Measurements from ENCODE around the gene NOVA1.

Gene NOVA1

DNA sequence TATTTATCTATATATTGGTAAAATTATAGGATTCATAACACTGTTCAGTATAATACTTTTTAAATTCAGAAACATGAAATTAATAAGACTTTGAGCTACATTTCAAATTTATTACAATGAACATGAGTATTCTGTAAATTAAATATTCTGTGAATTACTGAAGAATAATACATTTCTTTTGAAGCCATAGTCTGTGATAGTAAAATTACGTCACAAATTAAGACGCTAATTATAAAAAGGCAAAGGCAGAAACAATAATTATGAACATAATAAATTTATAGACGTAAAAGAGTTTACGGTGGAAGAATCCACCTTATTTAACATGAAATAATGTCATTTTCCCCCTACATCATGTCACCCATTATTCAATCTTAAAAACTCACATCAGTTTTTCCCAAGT is 118.9 kb downstream of the NOVA1 start:
- in situ Hi-C loops (cut with MboI; ENCODE audit: low pct_unique_long_range_greater_than_20kb, low sequenced_read_pairs) = no loop called here
- DNase-seq = no peak

DNA sequence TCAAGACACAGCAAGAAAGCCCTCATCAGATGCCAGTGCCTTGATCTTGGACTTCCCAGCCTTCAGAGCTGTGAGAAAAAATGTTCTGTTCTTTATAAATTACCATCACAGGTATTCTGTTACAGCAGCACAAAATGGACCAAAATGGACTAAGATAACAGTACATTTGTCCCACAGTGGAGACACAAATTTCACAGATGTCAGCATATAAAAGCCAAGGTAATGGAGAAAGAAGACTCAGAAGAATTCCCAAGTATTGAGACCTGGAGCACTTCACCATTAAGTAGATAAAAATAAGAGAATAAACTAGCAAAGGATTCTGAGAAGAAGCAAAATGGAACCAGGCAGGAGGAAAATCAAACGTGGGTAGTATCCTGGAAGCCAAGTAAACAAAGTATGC is 131.0 kb downstream of the NOVA1 start:
- in situ Hi-C loops (cut with MboI; ENCODE audit: low pct_unique_long_range_greater_than_20kb, low sequenced_read_pairs) = no loop called here
- no peak for DNase-seq

DNA sequence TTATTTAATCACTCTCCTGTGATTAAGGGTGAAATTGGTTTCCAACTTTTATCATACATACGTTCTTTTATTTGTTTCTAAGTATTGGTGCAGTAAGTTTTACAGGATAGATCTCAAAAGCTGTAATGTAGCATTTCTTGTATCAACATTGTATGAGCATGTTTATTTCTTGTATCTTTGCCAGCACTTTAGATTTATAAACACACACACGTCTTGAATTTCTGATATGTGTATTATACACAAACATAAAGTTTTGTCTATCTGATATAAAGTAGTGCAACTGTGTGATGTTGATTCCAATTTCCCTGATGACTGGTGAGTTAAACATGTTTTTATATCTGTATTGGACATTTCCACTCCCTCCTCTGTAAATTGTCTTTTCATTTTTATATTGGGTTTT is 134.7 kb downstream of the NOVA1 start:
- in situ Hi-C loops (cut with MboI; ENCODE audit: low pct_unique_long_range_greater_than_20kb, low sequenced_read_pairs) = no loop called here
- no peak for DNase-seq

DNA sequence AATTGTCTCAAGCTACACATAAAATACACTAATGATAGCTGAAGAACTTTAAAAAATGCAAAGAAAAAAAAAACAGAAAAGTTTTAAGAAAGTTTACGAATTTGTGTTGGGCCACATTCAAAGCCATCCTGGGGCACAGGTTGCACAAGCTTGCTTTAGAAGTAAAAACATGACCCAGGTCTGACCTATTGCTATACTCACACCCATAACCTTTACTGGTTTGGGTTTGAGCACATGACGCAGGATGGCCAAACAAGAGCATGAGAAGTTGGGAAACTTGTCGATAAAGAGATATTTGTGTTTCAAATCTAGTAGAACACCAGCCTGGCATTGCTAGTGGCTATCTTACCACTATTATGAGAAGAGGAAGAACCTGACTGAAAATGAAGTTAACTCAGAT is 143.7 kb downstream of the NOVA1 start:
- no peak for DNase-seq
- in situ Hi-C loops (cut with MboI; ENCODE audit: low pct_unique_long_range_greater_than_20kb, low sequenced_read_pairs) = no loop called here

DNA sequence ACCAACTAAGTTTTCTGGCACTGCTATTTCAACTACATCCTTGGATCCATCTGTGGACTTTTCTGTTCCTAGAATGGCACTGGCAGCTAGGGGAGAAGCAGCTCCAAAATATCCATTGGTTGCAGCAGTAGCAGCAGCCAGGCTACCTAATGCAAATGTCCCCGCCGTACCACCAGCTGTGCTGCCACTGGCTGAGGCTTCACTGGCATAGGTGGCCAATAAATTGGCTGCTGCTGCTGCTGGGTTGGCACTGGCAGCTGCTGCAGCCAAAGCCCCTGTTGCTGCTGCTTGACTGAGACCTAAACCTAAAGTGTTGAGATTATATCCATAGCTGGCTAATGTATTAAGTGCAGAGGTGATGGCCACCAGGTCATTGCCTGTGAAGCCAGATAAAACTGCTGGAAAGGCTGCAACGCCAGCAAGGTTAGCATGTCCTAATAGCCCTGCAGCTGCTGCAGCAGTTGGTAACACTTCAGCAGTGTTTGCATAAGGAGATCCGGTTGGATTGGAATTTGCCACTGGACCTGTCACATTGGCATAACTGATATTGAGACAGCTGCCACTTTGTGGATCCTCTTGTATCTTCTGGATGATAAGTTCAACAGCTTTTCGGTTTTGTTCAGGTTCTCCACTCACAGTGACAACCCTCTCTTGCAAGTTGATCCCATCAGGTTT is 149.5 kb downstream of the NOVA1 start:
- no peak for DNase-seq
- in situ Hi-C loops (cut with MboI; ENCODE audit: low pct_unique_long_range_greater_than_20kb, low sequenced_read_pairs) = no loop called here

DNA sequence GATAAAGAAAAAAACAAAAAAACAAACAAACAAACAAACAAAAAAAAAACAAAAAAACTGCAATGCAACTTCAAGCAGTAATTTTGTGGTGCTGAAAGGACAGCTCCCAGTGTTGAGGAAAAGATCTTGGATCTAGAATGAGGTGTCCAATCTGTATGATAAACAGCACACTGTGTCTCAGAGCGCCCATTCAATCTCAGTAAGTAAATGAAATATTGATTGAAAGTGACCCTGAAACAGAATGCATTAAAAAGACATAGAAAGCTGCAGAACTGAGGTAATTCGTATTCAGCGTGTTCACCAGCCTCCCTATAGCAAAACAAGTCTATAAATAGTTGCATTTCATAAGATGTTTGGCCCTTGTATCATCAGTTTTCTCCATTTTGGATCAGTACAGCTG is 153.0 kb downstream of the NOVA1 start:
- DNase-seq = no peak

DNA sequence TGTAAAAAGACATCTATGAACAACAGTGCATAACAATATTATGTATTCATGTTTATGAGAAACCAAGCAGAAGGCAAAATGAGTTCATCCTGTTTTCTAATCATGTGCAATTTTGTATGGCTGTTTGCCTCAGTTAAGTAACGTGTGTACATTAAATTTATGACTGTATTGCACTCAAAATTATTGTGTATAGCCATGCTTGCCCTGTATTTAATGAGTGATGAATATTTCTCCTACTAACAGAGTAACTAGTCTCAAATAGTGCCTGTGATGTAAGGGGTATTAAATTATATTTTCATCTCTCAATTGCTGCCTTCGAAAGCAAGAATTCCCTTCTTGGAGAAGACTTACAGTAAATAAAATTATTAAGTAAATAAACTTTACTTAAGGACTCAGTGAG is 154.2 kb downstream of the NOVA1 start:
- in situ Hi-C loops (cut with MboI; ENCODE audit: low pct_unique_long_range_greater_than_20kb, low sequenced_read_pairs) = no loop called here
- no peak for DNase-seq

More for the DNA sequence above, 153.0 kb downstream of the NOVA1 start:
- in situ Hi-C loops (cut with MboI; ENCODE audit: low pct_unique_long_range_greater_than_20kb, low sequenced_read_pairs) = no loop called here

DNA sequence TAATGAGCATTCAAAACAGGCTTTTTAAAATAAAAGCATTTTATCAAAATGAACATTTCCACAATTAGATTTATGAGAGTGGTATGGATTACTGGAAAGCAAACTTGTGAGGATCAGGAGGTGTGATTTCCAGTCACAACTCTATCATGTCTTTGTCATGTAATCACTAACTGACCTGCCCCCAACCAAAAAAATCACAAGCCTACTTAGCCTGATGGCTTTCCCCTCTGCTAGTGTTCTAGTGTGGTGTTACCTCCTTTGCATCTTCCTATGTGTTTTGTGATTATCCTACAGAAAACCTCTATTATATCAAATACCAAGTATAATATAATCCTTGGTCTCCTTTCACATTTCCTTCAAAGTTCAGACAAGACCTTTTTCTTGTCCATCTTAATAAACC is 168.6 kb downstream of the NOVA1 start:
- no peak for DNase-seq
- in situ Hi-C loops (cut with MboI; ENCODE audit: low pct_unique_long_range_greater_than_20kb, low sequenced_read_pairs) = no loop called here

DNA sequence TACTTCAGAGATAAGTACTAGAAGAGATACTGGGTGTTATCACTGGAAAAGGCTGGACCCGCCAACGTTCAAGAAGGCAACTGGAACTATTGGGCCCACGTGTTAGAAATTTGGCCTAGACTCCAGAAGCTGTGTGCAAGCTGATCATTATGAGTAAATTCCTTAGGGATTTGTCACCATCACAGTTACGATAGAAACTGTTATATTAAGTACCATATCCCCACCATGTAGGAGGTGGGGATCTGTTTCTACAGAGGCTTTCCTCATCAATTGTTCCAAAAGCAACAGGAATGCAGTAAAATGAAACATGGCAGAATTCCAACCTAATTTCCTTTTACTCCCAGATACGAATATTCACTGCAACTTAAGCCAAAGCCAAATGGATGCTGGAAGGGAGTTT is 170.7 kb downstream of the NOVA1 start:
- no peak for DNase-seq
- in situ Hi-C loops (cut with MboI; ENCODE audit: low pct_unique_long_range_greater_than_20kb, low sequenced_read_pairs) = no loop called here

DNA sequence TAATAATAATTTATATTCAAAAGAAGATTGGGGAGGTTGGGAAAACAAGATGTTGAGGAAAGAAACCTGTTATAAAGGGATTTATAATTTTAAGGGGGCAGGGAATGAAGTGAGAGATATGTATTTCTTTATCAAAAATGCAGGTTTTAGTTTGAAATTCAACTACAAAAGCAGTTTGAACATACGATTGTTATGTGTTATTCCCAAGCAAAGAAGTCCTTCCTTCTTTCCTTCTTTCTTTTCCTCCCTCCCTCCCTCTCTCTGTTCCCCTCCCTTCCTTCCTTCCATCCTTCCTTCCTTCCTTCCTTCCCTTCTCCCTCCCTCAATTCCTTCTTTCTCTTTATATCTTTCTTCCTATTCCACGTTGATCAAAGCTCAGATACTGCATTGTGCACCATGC is 173.3 kb downstream of the NOVA1 start:
- in situ Hi-C loops (cut with MboI; ENCODE audit: low pct_unique_long_range_greater_than_20kb, low sequenced_read_pairs) = no loop called here
- no peak for DNase-seq

DNA sequence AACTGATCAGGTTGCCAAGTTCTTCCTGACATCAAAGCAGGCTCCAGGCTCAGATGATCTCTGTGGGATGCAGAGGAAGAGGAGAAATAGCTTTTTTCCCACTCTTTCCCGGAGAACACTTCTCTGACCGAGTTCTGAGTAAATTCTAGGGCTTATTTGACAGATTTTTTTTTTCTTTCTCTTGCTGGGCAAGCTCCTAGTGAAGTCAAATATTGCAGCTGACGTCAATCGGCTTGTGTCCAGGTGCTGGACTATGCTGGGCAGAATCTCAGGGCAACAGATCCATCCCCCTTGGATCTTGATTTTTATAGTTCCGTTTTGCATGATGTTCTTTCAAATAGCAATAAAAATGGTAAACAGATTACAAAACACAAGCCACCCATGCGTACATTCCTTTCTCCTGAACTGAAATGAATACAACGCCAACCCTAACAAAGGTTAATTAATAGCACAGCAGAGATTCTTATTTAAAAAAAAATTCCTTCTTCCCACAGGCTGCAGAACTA is 182.2 kb downstream of the NOVA1 start:
- in situ Hi-C loops (cut with MboI; ENCODE audit: low pct_unique_long_range_greater_than_20kb, low sequenced_read_pairs) = no loop called here
- no peak for DNase-seq

DNA sequence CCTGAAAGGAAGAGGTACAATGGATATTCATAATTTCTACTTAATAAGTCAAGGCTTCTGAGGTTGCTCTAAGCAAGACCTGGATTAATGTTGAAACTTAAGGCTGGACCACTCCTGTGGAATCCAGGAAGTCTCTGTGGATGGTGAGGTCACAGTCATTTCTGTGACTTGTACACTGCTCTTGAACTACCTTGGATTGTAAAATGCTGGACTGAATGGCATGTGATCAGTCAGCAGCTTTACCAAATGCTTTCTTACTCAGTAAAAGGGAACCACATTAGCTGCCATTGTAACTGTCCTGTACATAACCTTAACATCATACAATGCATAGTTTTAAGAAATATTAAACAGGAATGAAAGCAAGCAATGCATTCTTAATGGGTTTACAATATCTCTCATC is 182.9 kb downstream of the NOVA1 start:
- in situ Hi-C loops (cut with MboI; ENCODE audit: low pct_unique_long_range_greater_than_20kb, low sequenced_read_pairs) = no loop called here
- no peak for DNase-seq

DNA sequence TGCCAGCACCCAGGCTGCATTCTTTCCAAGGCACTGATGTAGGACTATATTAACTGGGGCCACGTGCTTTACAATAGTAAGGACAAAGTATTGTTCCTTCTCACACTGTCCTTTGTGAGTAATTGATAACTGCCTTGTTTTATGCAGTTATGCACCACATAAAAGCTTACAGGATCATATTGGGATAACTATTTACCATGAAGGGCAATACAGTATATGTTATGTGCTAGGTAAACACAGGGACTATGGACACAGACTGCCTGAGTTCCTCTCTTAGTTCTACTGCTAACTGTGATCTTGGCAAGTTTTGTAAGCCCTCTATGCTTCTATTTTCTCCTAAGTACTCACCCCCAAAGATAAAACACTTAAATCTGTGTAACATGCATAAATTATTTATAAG is 183.7 kb downstream of the NOVA1 start:
- DNase-seq = no peak
- in situ Hi-C loops (cut with MboI; ENCODE audit: low pct_unique_long_range_greater_than_20kb, low sequenced_read_pairs) = no loop called here

DNA sequence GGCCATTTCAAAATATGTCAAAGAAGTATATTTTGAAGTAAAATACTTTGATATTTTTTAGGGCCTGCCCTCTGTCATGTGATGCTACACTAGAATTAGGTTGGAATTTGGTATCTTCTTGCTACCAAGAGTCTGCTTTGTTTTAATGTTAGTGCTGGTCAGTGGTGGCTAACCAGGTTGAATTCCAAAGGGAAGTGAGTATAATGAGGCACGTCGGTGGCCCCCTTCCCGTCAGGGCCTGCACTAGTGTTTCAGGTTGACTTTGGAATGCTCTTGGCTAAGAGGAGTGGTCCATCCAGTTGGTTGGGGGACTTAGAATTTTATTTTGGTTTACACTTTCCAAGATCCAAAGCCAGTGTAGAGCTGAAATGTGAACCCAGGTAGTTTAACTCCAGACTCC is 185.4 kb downstream of the NOVA1 start:
- no peak for DNase-seq
- in situ Hi-C loops (cut with MboI; ENCODE audit: low pct_unique_long_range_greater_than_20kb, low sequenced_read_pairs) = no loop called here

DNA sequence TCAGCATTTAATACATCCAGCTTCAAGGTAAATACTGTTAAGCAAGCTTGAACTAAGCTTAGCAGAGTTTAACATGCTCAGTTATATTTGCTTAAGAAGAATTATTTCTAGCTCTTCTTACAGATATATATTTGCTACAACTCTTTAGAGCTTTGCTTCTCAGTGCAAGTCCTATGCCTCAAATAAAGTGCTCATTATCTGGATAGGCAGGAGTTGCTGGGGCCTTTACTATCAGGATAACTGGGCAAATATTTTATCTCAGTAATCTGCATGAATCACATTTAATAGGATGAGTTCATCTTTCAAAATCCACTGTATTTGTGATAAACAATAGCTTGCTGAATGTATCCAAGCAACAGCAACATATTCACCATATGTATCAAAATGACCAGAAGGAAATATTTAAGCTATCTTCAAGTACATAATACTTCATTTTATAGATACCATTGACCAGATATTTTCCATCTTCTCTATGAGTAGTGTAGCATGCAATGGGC is 187.6 kb downstream of the NOVA1 start:
- in situ Hi-C loops (cut with MboI; ENCODE audit: low pct_unique_long_range_greater_than_20kb, low sequenced_read_pairs) = no loop called here
- no peak for DNase-seq

DNA sequence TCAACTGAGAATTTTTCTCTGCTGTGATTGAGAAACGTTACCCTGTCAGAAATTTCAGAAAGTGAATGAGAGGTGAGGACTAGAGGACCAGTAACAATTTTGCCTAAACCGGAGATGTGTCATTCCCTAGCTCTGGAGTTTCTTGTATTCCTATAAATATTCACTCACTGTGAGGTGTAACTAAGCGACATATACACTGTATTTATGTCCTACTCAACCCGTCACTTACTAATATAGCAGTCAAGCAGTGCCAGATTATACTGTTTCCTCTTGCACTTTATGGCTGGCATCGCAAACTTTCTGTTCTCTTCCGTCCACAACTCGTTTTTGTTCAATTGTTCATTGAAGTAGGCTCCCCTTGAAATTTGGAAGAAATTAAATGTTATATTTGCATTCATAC is 192.9 kb downstream of the NOVA1 start:
- in situ Hi-C loops (cut with MboI; ENCODE audit: low pct_unique_long_range_greater_than_20kb, low sequenced_read_pairs) = no loop called here

DNA sequence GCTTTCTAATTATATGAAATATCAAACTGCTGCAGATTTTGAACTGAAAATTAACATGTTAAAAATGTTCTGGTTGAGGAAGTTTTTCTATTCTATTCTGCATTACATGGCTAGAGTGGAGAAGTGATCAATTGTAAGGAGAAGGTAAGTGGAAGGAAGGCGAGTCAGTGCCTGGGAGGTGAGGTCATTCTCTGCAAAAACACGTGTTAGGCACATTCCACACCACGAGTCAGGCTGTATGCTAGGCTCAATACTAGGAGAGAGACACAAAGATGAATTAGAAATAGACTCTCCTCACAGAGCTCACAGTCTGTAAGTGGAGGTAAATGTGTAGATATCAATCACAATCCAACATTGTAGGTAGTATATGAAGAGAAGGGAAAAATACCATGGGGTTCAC is 194.1 kb downstream of the NOVA1 start:
- in situ Hi-C loops (cut with MboI; ENCODE audit: low pct_unique_long_range_greater_than_20kb, low sequenced_read_pairs) = no loop called here

More for the DNA sequence above, 192.9 kb downstream of the NOVA1 start:
- no peak for DNase-seq

DNA sequence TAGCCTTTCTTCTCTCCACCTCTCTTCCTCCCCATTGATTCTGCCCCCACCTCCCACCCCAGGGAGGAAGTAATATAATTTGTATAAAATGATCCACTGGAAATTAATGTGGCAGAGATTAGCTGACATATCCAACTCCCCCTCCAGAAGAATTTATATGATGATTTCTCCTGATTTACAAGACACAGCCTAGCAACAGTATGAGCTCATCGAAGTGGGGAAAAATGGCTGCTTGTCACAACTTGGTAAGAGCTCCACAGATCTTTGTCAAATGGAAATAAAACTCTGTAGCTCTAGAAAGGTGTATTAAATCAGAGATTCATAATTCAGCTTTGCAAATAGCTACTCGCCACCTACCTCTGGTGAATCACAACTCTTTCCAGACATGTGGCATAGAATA is 195.7 kb downstream of the NOVA1 start:
- in situ Hi-C loops (cut with MboI; ENCODE audit: low pct_unique_long_range_greater_than_20kb, low sequenced_read_pairs) = no loop called here
- no peak for DNase-seq

More for the DNA sequence above, 194.1 kb downstream of the NOVA1 start:
- no peak for DNase-seq

DNA sequence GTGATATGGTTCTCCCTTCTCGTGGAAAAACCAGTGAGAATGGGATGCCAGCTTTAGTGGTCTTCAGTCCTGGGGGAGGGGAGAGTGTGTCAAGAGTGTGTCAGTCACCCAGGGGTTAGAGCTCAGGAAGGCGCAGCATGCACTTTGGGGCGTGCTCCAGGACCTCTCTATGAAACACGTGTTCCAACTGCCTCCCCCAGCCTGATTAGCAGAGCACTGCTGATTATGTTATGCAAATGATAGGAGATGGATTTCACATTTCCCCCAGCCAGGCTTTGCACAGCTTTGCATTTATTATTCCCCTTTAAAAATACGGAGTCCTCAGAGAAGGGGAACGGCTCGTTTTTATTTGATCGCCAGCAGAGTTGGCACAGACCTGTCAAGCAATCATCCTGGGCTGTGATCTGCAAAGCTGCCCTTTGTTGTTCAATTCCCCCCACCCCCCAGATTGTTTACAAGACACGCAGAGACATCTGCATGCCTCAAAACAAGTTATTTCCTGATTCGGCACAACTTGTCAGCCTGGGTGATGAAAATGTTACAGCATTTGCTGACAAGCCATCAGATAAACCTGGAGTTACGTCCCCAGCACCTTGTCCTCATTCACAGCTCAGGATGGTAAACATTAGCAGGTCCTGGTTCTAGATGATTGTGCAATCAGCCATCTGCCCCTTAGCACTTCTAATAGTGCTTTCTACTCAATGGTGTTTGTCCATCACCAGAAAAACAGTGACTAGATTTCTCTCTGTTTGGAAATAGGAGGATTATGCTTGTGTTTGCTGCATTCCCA is 196.5 kb downstream of the NOVA1 start:
- in situ Hi-C loops (cut with MboI; ENCODE audit: low pct_unique_long_range_greater_than_20kb, low sequenced_read_pairs) = no loop called here
- no peak for DNase-seq

DNA sequence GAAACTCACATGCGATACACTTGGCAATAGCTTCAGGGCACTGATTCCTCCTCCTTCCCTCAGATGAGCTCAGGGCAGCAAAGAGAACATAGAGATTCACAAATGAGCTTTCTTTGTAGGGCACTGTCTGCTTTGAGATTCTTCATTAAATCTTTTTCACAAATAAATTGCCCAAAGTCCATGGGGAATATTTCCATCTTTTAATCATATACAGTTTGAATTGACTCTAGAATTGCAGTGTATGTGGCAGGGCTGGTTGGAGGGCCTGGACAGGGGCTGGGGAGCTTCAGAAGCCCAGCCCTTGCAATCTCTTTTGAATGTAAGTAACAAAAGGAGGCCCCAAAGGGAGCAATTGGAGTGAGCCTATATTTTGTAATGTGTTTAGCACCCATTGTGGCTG is 197.5 kb downstream of the NOVA1 start:
- no peak for DNase-seq
- in situ Hi-C loops (cut with MboI; ENCODE audit: low pct_unique_long_range_greater_than_20kb, low sequenced_read_pairs) = no loop called here

DNA sequence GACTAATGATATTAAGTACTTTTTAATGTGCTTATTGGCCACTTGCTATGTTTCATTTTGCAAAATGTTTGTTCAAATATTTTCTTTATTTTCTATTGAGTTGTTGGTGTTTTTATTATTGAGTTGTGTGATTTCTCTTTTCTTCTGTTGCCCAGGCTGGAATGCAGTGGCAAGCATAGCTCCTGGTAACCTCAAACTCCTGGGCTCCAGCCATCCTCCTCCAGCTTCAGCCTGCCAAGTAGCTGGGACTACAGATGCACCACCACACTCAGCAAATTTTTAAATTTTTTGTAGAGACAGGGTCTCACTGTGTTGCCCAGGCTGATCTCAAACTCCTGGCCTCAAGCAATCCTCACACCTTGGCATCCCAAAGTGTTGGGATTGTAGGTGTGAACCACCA is 199.2 kb downstream of the NOVA1 start:
- no peak for DNase-seq
- in situ Hi-C loops (cut with MboI; ENCODE audit: low pct_unique_long_range_greater_than_20kb, low sequenced_read_pairs) = no loop called here
